Right atrium auricular region (tissue), 2 donors: ENCODE data around the gene KRTAP23-1. TPM values are rescaled to one million over a fixed set of nuclear protein-coding genes. Genes with fewer than 3 reads are reported as not detected.

Source experiments
- DNase-seq: peaks from one replicate; pipeline ENCODE4 v3.0.0-alpha.2; 2019; ENCODE audit warnings: low spot score
- H3K27ac ChIP-seq, 2 donors: fragments of 200-600 bp; sonication (generic); 1 replicate in 1 of 2; 2 replicates in 1 of 2; pipeline ENCODE4 v1.5.1; 2016 to 2019
- H3K27me3 ChIP-seq, 2 donors: fragments of 200-600 bp; sonication (generic); one replicate each; pipeline versions ENCODE4 v1.5.1 to v1.6.0; 2017 to 2019
- H3K36me3 ChIP-seq: fragments of 200-600 bp; sonication (generic); one replicate; pipeline ENCODE4 v1.5.1; 2016
- H3K4me1 ChIP-seq, 2 donors: fragments of 200-600 bp; sonication (generic); one replicate each; pipeline versions ENCODE4 v1.5.1 to v1.6.0; 2017 to 2019
- H3K4me3 ChIP-seq, 2 donors: fragments of 200-600 bp; sonication (generic); 1 replicate in 1 of 2; 2 replicates in 1 of 2; pipeline ENCODE4 v1.5.1; 2017 to 2019; ENCODE audit warnings: mild to moderate bottlenecking in 1 of 2, moderate library complexity in 1 of 2
- H3K9me3 ChIP-seq, 2 donors: fragments of 200-600 bp; sonication (generic); one replicate each; pipeline ENCODE4 v1.5.1; 2019
- total RNA-seq, 2 donors: library from RNA; depleted of rRNA; stranded (reverse); fragments of >200 nt; gene quantifications; one replicate each; pipeline ENCODE4 v1.1.0, GENCODE V29; 2016
- TF ChIP-seq, protein P1 (sequence below), 2 donors: fragments of 200-600 bp; sonication (generic); IDR thresholded peaks; one replicate each; pipeline ENCODE4 v1.5.1; 2019; ENCODE audit warnings: antibody characterized with exemption in 2 of 2

KRTAP23-1 gene
- total RNA-seq, 2 donors from 2014 or later, result not detected

DNA sequence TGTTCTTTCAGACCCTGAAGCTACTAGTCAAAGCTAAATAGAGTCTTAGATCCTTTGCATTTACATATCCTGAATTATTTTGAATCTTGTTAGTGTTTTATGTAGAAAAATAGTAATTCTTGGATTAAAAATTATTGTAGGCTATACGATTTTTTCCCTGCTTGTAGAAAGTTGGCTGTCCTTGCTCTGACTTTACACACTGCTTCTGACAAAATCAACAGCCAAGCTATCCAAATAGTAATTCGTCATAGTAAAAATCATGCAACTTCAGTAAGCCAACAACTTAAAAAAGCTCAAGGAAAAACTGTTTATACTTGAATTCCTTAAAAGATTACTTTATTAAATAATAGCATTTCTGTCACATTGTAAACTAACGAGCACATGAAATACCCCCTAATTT lies 7.5 kb upstream of the KRTAP23-1 start:
- no peaks in the 10 kb centered on the region for H3K4me1 ChIP-seq
- TF ChIP-seq, protein P1, sequence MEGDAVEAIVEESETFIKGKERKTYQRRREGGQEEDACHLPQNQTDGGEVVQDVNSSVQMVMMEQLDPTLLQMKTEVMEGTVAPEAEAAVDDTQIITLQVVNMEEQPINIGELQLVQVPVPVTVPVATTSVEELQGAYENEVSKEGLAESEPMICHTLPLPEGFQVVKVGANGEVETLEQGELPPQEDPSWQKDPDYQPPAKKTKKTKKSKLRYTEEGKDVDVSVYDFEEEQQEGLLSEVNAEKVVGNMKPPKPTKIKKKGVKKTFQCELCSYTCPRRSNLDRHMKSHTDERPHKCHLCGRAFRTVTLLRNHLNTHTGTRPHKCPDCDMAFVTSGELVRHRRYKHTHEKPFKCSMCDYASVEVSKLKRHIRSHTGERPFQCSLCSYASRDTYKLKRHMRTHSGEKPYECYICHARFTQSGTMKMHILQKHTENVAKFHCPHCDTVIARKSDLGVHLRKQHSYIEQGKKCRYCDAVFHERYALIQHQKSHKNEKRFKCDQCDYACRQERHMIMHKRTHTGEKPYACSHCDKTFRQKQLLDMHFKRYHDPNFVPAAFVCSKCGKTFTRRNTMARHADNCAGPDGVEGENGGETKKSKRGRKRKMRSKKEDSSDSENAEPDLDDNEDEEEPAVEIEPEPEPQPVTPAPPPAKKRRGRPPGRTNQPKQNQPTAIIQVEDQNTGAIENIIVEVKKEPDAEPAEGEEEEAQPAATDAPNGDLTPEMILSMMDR (IDR thresholded peaks at IDR 0.05), result no peak
- H3K4me3 ChIP-seq, result no peak overlapping the region
- no peaks in the 10 kb centered on the region for H3K27me3 ChIP-seq
- no peak overlapping the region for H3K27ac ChIP-seq
- no peak for DNase-seq
- H3K9me3 ChIP-seq, result no peaks in the 10 kb centered on the region
- H3K36me3 ChIP-seq, result no peaks in the 10 kb centered on the region

DNA sequence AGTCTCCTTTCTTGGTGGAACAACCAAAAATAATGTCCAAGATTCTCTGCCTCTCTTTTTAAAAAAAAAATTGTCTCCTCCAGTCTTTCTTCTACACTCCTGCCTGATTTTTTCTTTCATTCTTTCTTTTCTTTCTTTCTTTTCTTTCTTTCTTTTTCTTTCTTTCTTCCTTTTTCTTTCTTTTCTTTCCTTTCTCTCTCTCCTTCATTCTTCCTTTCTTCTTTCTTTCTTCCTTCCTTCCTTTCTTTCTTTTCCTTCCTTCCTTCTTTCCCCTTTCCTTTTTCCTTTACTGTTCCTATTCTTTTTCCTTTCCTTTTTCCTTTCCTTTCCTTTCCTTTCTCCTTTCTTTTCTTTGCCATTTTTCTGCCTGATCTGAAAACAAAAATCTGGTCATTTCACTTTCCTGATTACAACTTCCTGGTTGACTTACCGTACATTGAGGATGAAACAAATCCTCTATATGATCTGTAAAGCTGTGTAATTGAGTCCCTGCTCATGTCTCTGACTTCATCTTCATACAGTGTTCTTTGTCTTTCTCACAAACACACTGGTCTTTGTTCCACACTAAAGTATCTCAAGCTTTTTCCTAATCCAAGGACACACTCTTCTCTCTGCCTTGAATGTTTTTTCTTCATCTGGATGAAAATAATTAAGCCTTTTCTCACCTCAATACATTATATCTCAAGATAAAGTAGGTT lies 6.1 kb upstream of the KRTAP23-1 start:
- H3K4me1 ChIP-seq, result peaks cover 0 to 3% of the 10 kb centered on the region in 2 donors

DNA sequence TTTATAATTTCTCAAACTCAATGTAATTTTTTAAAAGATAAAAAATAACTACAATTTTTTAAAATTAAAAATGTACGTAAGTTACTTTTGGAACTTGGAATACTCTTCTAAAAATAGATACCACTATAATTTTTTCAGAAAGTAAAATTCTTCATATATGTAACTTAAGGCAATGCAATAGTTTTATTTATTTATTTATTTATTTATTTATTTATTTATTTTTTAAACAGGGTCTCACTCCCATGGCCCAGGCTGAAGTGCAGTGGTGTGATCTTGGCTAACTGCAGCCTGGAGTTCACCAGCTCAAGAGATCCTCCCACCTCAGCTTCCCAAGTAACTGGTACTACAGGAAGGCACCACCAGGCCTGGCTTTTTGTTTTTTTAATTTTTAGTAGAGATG lies 3.1 kb upstream of the KRTAP23-1 start:
- H3K36me3 ChIP-seq, result no peaks in the 10 kb centered on the region
- H3K4me1 ChIP-seq, result peaks cover 0 to 3% of the 10 kb centered on the region in 2 donors
- no peak for DNase-seq
- H3K4me3 ChIP-seq, result no peak overlapping the region
- H3K27ac ChIP-seq, result no peak overlapping the region
- no peaks in the 10 kb centered on the region for H3K9me3 ChIP-seq
- H3K27me3 ChIP-seq, result no peaks in the 10 kb centered on the region
- TF ChIP-seq, protein P1 (IDR thresholded peaks at IDR 0.05), result no peak

More for the DNA sequence above, 6.1 kb upstream of the KRTAP23-1 start:
- no peaks in the 10 kb centered on the region for H3K36me3 ChIP-seq
- H3K9me3 ChIP-seq, result no peaks in the 10 kb centered on the region
- no peak overlapping the region for H3K27ac ChIP-seq
- no peak overlapping the region for H3K4me3 ChIP-seq
- TF ChIP-seq, protein P1 (IDR thresholded peaks at IDR 0.05), result no peak
- H3K27me3 ChIP-seq, result no peaks in the 10 kb centered on the region
- DNase-seq, result no peak

DNA sequence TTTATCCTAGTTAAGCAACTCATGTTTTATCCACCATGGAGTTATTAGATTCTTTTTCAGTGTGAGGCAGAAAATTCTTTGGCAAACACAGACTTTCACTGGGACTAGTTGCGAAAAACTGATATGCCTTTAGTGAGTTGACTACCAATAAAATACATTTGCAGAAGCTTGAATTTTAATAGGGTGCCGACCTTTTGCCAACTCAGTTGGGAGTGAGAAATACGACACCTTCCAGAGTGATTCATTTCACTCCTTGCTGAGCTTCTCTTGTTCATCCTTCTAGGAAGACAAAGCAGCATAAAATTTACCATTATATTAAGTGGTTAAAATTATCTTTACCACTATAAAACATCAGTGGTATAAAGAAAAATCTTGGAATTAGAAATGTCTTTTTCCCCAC lies 1.2 kb upstream of the KRTAP23-1 start:
- H3K36me3 ChIP-seq, result no peaks in the 10 kb centered on the region
- H3K9me3 ChIP-seq, result no peaks in the 10 kb centered on the region
- peaks cover 0 to 3% of the 10 kb centered on the region in 2 donors for H3K4me1 ChIP-seq
- H3K27me3 ChIP-seq, result no peaks in the 10 kb centered on the region
- DNase-seq, result no peak
- TF ChIP-seq, protein P1 (IDR thresholded peaks at IDR 0.05), result no peak
- no peak overlapping the region for H3K27ac ChIP-seq
- H3K4me3 ChIP-seq, result no peak overlapping the region

DNA sequence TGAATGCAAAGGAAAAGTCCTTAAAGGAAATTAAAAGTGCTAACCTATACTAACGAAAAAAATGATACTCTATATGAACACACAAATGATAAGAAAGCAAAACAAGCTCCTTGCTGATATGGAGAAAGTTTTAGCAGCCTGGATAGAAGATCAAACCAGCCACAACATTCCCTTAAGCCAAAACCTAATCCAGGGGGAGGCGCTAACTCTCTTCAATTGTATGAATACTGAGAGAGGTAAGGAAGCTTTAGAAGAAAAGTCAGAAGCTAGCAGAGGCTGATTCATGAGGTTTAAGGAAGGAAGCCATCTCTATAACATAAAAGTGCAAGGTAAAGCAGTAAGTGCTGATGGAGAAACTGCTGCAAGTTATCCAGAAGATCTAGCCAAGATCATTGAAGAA lies 3.4 kb downstream of the KRTAP23-1 start:
- Histone ChIP-seq H3K9me3 (no peaks in the 10 kb centered on the region), H3K4me1 (peaks cover 0 to under 1% of the 10 kb centered on the region in 2 donors), H3K36me3 (no peaks in the 10 kb centered on the region), H3K27ac (no peak overlapping the region), H3K4me3 (no peak overlapping the region), H3K27me3 (no peaks in the 10 kb centered on the region)
- TF ChIP-seq, protein P1 (IDR thresholded peaks at IDR 0.05), result no peak
- DNase-seq, result no peak
